Superior temporal gyrus (tissue), 1 donor: Measurements from ENCODE around the gene FUT3.

Source experiments
- DNase-seq: peaks from one replicate; pipeline ENCODE4 v3.0.0-alpha.2; 2016; ENCODE audit errors: extremely low spot score

FUT3 gene

GRCh38 chr19:5801796-5802619 lies 49.2 kb downstream of the FUT3 start:
- no peak for DNase-seq

GRCh38 chr19:5800361-5801270 lies 50.6 kb downstream of the FUT3 start:
- no peak for DNase-seq

- DNase-seq, result no peak
Observed at GRCh38 chr19:5799247-5800241, 51.7 kb downstream of the FUT3 start.

- no peak for DNase-seq
Observed at GRCh38 chr19:5798244-5798643, 53.0 kb downstream of the FUT3 start.

- no peak for DNase-seq
Observed at GRCh38 chr19:5795382-5795919, 55.8 kb downstream of the FUT3 start.

- DNase-seq, result no peak
Observed at GRCh38 chr19:5793188-5793587, 58.1 kb downstream of the FUT3 start.
